ENCODE results near the gene ZNF652.

ZNF652 gene

GRCh38 chr17:49327835-49328784 lies 33.9 kb downstream of the ZNF652 start:
- no CpG with 5 or more reads among the region's 5 CpGs for WGBS (ENCODE audit: extremely low coverage, insufficient coverage, insufficient read length)
- no peaks in the 10 kb centered on the region for H3K79me1 ChIP-seq (ENCODE audit: low read length)
- H2BK5ac ChIP-seq (ENCODE audit: low read depth, low read length, poor library complexity) = no peak overlapping the region
- no peaks in the 10 kb centered on the region for H3K4me1 ChIP-seq (ENCODE audit: control insufficient read depth in 1 of 2, insufficient read depth in 2 of 2, low read length in 2 of 2)
- no peaks in the 10 kb centered on the region for H3K27me3 ChIP-seq (ENCODE audit: insufficient read depth, low read length)
- H2AK5ac ChIP-seq (ENCODE audit: low read length) = no peak overlapping the region
- H3K4ac ChIP-seq (ENCODE audit: low read depth, low read length) = no peak overlapping the region
- no peak overlapping the region for H2BK120ac ChIP-seq (ENCODE audit: insufficient read depth, low read length, poor library complexity)
- H3K4me3 ChIP-seq (ENCODE audit: low read depth, low read length) = no peak overlapping the region
- H3K18ac ChIP-seq (ENCODE audit: low read length) = no peak overlapping the region
- DNase-seq = peak; percentile 49 to 86
- H3K4me2 ChIP-seq (ENCODE audit: low read length) = no peak overlapping the region
- no peak overlapping the region for H2AFZ ChIP-seq (ENCODE audit: insufficient read depth, low read length, poor library complexity)
- H2BK12ac ChIP-seq (ENCODE audit: low read length) = no peak overlapping the region
- no peak overlapping the region for H3K23ac ChIP-seq (ENCODE audit: low read length)
- H4K91ac ChIP-seq (ENCODE audit: low read depth, low read length) = no peak overlapping the region
- no peak overlapping the region for H3K14ac ChIP-seq (ENCODE audit: low read length)
- H4K8ac ChIP-seq (ENCODE audit: low read depth, low read length) = no peak overlapping the region
- no peak overlapping the region for H3K9ac ChIP-seq (ENCODE audit: low read length)
- no peaks in the 10 kb centered on the region for H3K79me2 ChIP-seq (ENCODE audit: control insufficient read depth, insufficient read depth, low read length, poor library complexity)
- no peaks in the 10 kb centered on the region for H3K36me3 ChIP-seq (ENCODE audit: control insufficient read depth in 1 of 2, insufficient read depth in 2 of 2, low read length in 2 of 2)
- H3K27ac ChIP-seq (ENCODE audit: low read depth, low read length) = no peak overlapping the region
- H3K9me3 ChIP-seq (ENCODE audit: insufficient read depth, low read depth, low read length) = no peaks in the 10 kb centered on the region
- H4K12ac ChIP-seq (ENCODE audit: low read depth, low read length) = no peak overlapping the region

- Histone ChIP-seq H3K18ac (ENCODE audit: low read length) (no peak overlapping the region), H3K4ac (ENCODE audit: low read depth, low read length) (no peak overlapping the region), H3K9me3 (ENCODE audit: insufficient read depth, low read depth, low read length) (no peaks in the 10 kb centered on the region), H3K27me3 (ENCODE audit: insufficient read depth, low read length) (no peaks in the 10 kb centered on the region), H2BK120ac (ENCODE audit: insufficient read depth, low read length, poor library complexity) (no peak overlapping the region), H3K9ac (ENCODE audit: low read length) (no peak overlapping the region), H3K14ac (ENCODE audit: low read length) (no peak overlapping the region), H3K23ac (ENCODE audit: low read length) (no peak overlapping the region), H3K4me3 (ENCODE audit: low read depth, low read length) (no peak overlapping the region), H3K27ac (ENCODE audit: low read depth, low read length) (no peak overlapping the region), H2BK5ac (ENCODE audit: low read depth, low read length, poor library complexity) (no peak overlapping the region), H3K79me1 (ENCODE audit: low read length) (no peaks in the 10 kb centered on the region), H3K36me3 (ENCODE audit: control insufficient read depth in 1 of 2, insufficient read depth in 2 of 2, low read length in 2 of 2) (no peaks in the 10 kb centered on the region), H2BK12ac (ENCODE audit: low read length) (no peak overlapping the region), H2AK5ac (ENCODE audit: low read length) (no peak overlapping the region), H2AFZ (ENCODE audit: insufficient read depth, low read length, poor library complexity) (no peak overlapping the region), H3K79me2 (ENCODE audit: control insufficient read depth, insufficient read depth, low read length, poor library complexity) (no peaks in the 10 kb centered on the region), H4K8ac (ENCODE audit: low read depth, low read length) (no peak overlapping the region), H3K4me1 (ENCODE audit: control insufficient read depth in 1 of 2, insufficient read depth in 2 of 2, low read length in 2 of 2) (no peaks in the 10 kb centered on the region), H4K12ac (ENCODE audit: low read depth, low read length) (no peak overlapping the region), H4K91ac (ENCODE audit: low read depth, low read length) (no peak overlapping the region), H3K4me2 (ENCODE audit: low read length) (no peak overlapping the region)
- no CpG with 5 or more reads among the region's 2 CpGs for WGBS (ENCODE audit: extremely low coverage, insufficient coverage, insufficient read length)
- DNase-seq = no peak
Observed at GRCh38 chr17:49325980-49326379, 36.1 kb downstream of the ZNF652 start.

- Histone ChIP-seq H4K8ac (ENCODE audit: low read depth, low read length) (no peak overlapping the region), H2AFZ (ENCODE audit: insufficient read depth, low read length, poor library complexity) (no peak overlapping the region), H2BK120ac (ENCODE audit: insufficient read depth, low read length, poor library complexity) (no peak overlapping the region)
Observed at GRCh38 chr17:49318435-49318965, 43.5 kb downstream of the ZNF652 start.

GRCh38 chr17:49316889-49317675 lies 45.0 kb downstream of the ZNF652 start:
- Histone ChIP-seq H3K4me2 (ENCODE audit: low read length) (no peak overlapping the region), H3K4ac (ENCODE audit: low read depth, low read length) (no peak overlapping the region), H3K79me1 (ENCODE audit: low read length) (no peaks in the 10 kb centered on the region), H2BK12ac (ENCODE audit: low read length) (no peak overlapping the region), H4K8ac (ENCODE audit: low read depth, low read length) (no peak overlapping the region), H3K4me1 (ENCODE audit: control insufficient read depth in 1 of 2, insufficient read depth in 2 of 2, low read length in 2 of 2) (no peaks in the 10 kb centered on the region), H4K12ac (ENCODE audit: low read depth, low read length) (no peak overlapping the region), H2BK5ac (ENCODE audit: low read depth, low read length, poor library complexity) (no peak overlapping the region), H3K9ac (ENCODE audit: low read length) (no peak overlapping the region), H2AK5ac (ENCODE audit: low read length) (no peak overlapping the region), H3K27me3 (ENCODE audit: insufficient read depth, low read length) (no peaks in the 10 kb centered on the region), H3K23ac (ENCODE audit: low read length) (no peak overlapping the region), H2BK120ac (ENCODE audit: insufficient read depth, low read length, poor library complexity) (no peak overlapping the region), H2AFZ (ENCODE audit: insufficient read depth, low read length, poor library complexity) (no peak overlapping the region), H3K9me3 (ENCODE audit: insufficient read depth, low read depth, low read length) (no peaks in the 10 kb centered on the region), H4K91ac (ENCODE audit: low read depth, low read length) (no peak overlapping the region), H3K18ac (ENCODE audit: low read length) (no peak overlapping the region), H3K4me3 (ENCODE audit: low read depth, low read length) (no peak overlapping the region), H3K79me2 (ENCODE audit: control insufficient read depth, insufficient read depth, low read length, poor library complexity) (no peaks in the 10 kb centered on the region), H3K36me3 (ENCODE audit: control insufficient read depth in 1 of 2, insufficient read depth in 2 of 2, low read length in 2 of 2) (peaks cover 0 to 1% of the 10 kb centered on the region in 2 experiments), H3K14ac (ENCODE audit: low read length) (no peak overlapping the region), H3K27ac (ENCODE audit: low read depth, low read length) (no peak overlapping the region)
- DNase-seq = peak; percentile 87 to 97
- WGBS (ENCODE audit: extremely low coverage, insufficient coverage, insufficient read length) = no CpG with 5 or more reads among the region's 13 CpGs

More at GRCh38 chr17:49318435-49318965, 43.5 kb downstream of the ZNF652 start:
- Histone ChIP-seq H3K27ac (ENCODE audit: low read depth, low read length) (no peak overlapping the region), H3K18ac (ENCODE audit: low read length) (no peak overlapping the region), H4K12ac (ENCODE audit: low read depth, low read length) (no peak overlapping the region), H4K91ac (ENCODE audit: low read depth, low read length) (no peak overlapping the region), H3K14ac (ENCODE audit: low read length) (no peak overlapping the region), H3K79me2 (ENCODE audit: control insufficient read depth, insufficient read depth, low read length, poor library complexity) (no peaks in the 10 kb centered on the region), H3K4me2 (ENCODE audit: low read length) (no peak overlapping the region), H3K27me3 (ENCODE audit: insufficient read depth, low read length) (no peaks in the 10 kb centered on the region), H3K9ac (ENCODE audit: low read length) (no peak overlapping the region), H2BK12ac (ENCODE audit: low read length) (no peak overlapping the region), H3K4ac (ENCODE audit: low read depth, low read length) (no peak overlapping the region), H3K9me3 (ENCODE audit: insufficient read depth, low read depth, low read length) (no peaks in the 10 kb centered on the region), H3K4me3 (ENCODE audit: low read depth, low read length) (no peak overlapping the region), H3K79me1 (ENCODE audit: low read length) (no peaks in the 10 kb centered on the region), H2BK5ac (ENCODE audit: low read depth, low read length, poor library complexity) (no peak overlapping the region), H2AK5ac (ENCODE audit: low read length) (no peak overlapping the region), H3K23ac (ENCODE audit: low read length) (no peak overlapping the region), H3K4me1 (ENCODE audit: control insufficient read depth in 1 of 2, insufficient read depth in 2 of 2, low read length in 2 of 2) (no peaks in the 10 kb centered on the region), H3K36me3 (ENCODE audit: control insufficient read depth in 1 of 2, insufficient read depth in 2 of 2, low read length in 2 of 2) (peaks cover 0 to 1% of the 10 kb centered on the region in 2 experiments)
- WGBS (ENCODE audit: extremely low coverage, insufficient coverage, insufficient read length) = no CpG with 5 or more reads among the region's 6 CpGs
- DNase-seq = no peak
